Measurements from ENCODE around the gene KCNJ6. TPM values are rescaled to one million over a fixed set of nuclear protein-coding genes. Genes with fewer than 3 reads are reported as not detected.

Gene KCNJ6
- polyA plus RNA-seq, 1 of the 3 experiments (the other 2 are of a cell fraction) = not detected

- Histone ChIP-seq H3F3A (replicated peaks; ENCODE audit: insufficient read depth) (no peaks in the 10 kb centered on the region), H3K79me2 (ENCODE audit: insufficient read depth) (no peaks in the 10 kb centered on the region), H3K36me3 (replicated peaks in 1 of 2; ENCODE audit: control insufficient read depth in 1 of 2, insufficient read depth in 2 of 2, low read length in 1 of 2) (no peaks in the 10 kb centered on the region), H4K20me1 (ENCODE audit: insufficient read depth) (no peaks in the 10 kb centered on the region), H3K27me3 (ENCODE audit: insufficient read depth) (0 out of 2 replicates have a peak, but pooled peaks cover 6% of the 10 kb centered on the region), H3K9me2 (no peaks in the 10 kb centered on the region), H3K27ac (ENCODE audit: low read depth in 2 of 2, low read length in 1 of 2) (no peak overlapping the region), H3K4me2 (no peak overlapping the region), H2AFZ (ENCODE audit: low read depth) (no peak overlapping the region), H3K9me3 (no peaks in the 10 kb centered on the region), H3K4me3 (ENCODE audit: low read depth in 2 of 2, low read length in 1 of 2) (no peak overlapping the region), H3K9ac (no peak overlapping the region), H3K4me1 (ENCODE audit: control insufficient read depth in 1 of 2, insufficient read depth in 2 of 2, low read depth in 1 of 2, low read length in 1 of 2) (no peaks in the 10 kb centered on the region)
- TF ChIP-seq NFIC (IDR thresholded peaks at IDR 0.05; ENCODE audit: borderline replicate concordance) (no peak), MXI1 (IDR thresholded peaks at IDR 0.05; ENCODE audit: low read depth, low read length) (no peak), POLR2AphosphoS5 (IDR thresholded peaks at IDR 0.05; ENCODE audit: low read depth, low read length) (no peak), MEF2A (IDR thresholded peaks at IDR 0.05; ENCODE audit: borderline replicate concordance, low read depth) (no peak), SMC3 (IDR thresholded peaks at IDR 0.05; ENCODE audit: low read depth, low read length) (no peak), FOSL2 (IDR thresholded peaks at IDR 0.05; ENCODE audit: borderline replicate concordance, low read depth) (no peak), RXRA (IDR thresholded peaks at IDR 0.05; ENCODE audit: borderline replicate concordance, low read depth) (no peak), RFX5 (IDR thresholded peaks at IDR 0.05; ENCODE audit: low read length) (no peak), TEAD4 (IDR thresholded peaks at IDR 0.05; ENCODE audit: borderline replicate concordance, insufficient read depth) (no peak), CHD2 (IDR thresholded peaks at IDR 0.05; ENCODE audit: low read length, partially characterized antibody) (no peak), REST (IDR thresholded peaks at IDR 0.05; ENCODE audit: low read depth, low read length) (no peak), YY1 (IDR thresholded peaks at IDR 0.05; ENCODE audit: low read depth) (no peak), JUND (IDR thresholded peaks at IDR 0.05) (no peak), FOXM1 (IDR thresholded peaks at IDR 0.05; ENCODE audit: low read depth) (no peak), GABPA (IDR thresholded peaks at IDR 0.05; ENCODE audit: low read depth) (no peak)
- ChIA-PET POLR2A (interaction anchor here (0.6 kb wide), 1 partner anchor 96 kb away, joined by 3 read pairs; no protein-coding TSS in a partner anchor), CTCF (interaction anchor here (1.3 kb wide), 1 partner anchor 11 kb away, joined by 4 read pairs; no protein-coding TSS in a partner anchor)
- WGBS (ENCODE audit: low lambda C conversion rate) = 56% methylated on average over 6 of the region's 6 CpGs
- no peak for DNase-seq
Measured at GRCh38 chr21:37571442-37571841, 344.8 kb downstream of the KCNJ6 start.

- Histone ChIP-seq H3K27ac (ENCODE audit: low read depth in 2 of 2, low read length in 1 of 2) (no peak overlapping the region), H3K79me2 (ENCODE audit: insufficient read depth) (no peaks in the 10 kb centered on the region), H3K4me1 (ENCODE audit: control insufficient read depth in 1 of 2, insufficient read depth in 2 of 2, low read depth in 1 of 2, low read length in 1 of 2) (peaks cover 7 to 13% of the 10 kb centered on the region in 2 experiments; a peak in 2 of 4 replicates), H4K20me1 (ENCODE audit: insufficient read depth) (no peaks in the 10 kb centered on the region), H3K36me3 (replicated peaks in 1 of 2; ENCODE audit: control insufficient read depth in 1 of 2, insufficient read depth in 2 of 2, low read length in 1 of 2) (no peaks in the 10 kb centered on the region), H3K9ac (no peak overlapping the region), H3K27me3 (ENCODE audit: insufficient read depth) (0 out of 2 replicates have a peak, but pooled peaks cover 6% of the 10 kb centered on the region), H3F3A (replicated peaks; ENCODE audit: insufficient read depth) (peaks cover 10% of the 10 kb centered on the region), H3K9me3 (no peaks in the 10 kb centered on the region), H3K4me3 (ENCODE audit: low read depth in 2 of 2, low read length in 1 of 2) (no peak overlapping the region), H3K9me2 (no peaks in the 10 kb centered on the region), H3K4me2 (no peak overlapping the region), H2AFZ (ENCODE audit: low read depth) (no peak overlapping the region)
- no peak for DNase-seq
- no peak for TF ChIP-seq GATA2 (CRISPR knock-in tag; IDR thresholded peaks at IDR 0.05)
- TF ChIP-seq MXI1 (IDR thresholded peaks at IDR 0.05; ENCODE audit: low read depth, low read length) = no peak
- TF ChIP-seq EP300 (IDR thresholded peaks at IDR 0.05; ENCODE audit: borderline replicate concordance in 1 of 2, low read depth in 1 of 2, low read length in 1 of 2) = no peak
- TF ChIP-seq TEAD4 (IDR thresholded peaks at IDR 0.05; ENCODE audit: borderline replicate concordance, insufficient read depth) = no peak
- TF ChIP-seq FOXJ3 (CRISPR knock-in tag; IDR thresholded peaks at IDR 0.05) = no peak
- no peak for TF ChIP-seq CHD2 (IDR thresholded peaks at IDR 0.05; ENCODE audit: low read length, partially characterized antibody)
- TF ChIP-seq NRF1 (IDR thresholded peaks at IDR 0.05; ENCODE audit: low read depth, low read length) = no peak
- no peak for TF ChIP-seq SIN3A (IDR thresholded peaks at IDR 0.05; ENCODE audit: borderline replicate concordance, low read depth, low read length)
- TF ChIP-seq TAF1 (IDR thresholded peaks at IDR 0.05; ENCODE audit: borderline replicate concordance, low read depth, low read length) = no peak
- no peak for TF ChIP-seq USF1 (IDR thresholded peaks at IDR 0.05; ENCODE audit: borderline replicate concordance, low read depth)
- no peak for TF ChIP-seq MAX (IDR thresholded peaks at IDR 0.05; ENCODE audit: low read depth)
- WGBS (ENCODE audit: low lambda C conversion rate) = 58% methylated on average over 5 of the region's 5 CpGs
- ChIA-PET CTCF (interaction anchor here (1.0 kb wide), 1 partner anchor 402 kb away, joined by 3 read pairs; no protein-coding TSS in a partner anchor), POLR2A (no interaction called here)
Measured at GRCh38 chr21:37568916-37569315, 347.3 kb downstream of the KCNJ6 start.
